ENCODE measurements around the gene FAR2. TPM values are rescaled to one million over a fixed set of nuclear protein-coding genes. Genes with fewer than 3 reads are reported as not detected.

The FAR2 gene
- total and polyA plus RNA-seq, 4 donors = 0.81 to 7.6 (median 3.1) TPM

GRCh38 chr12:29230800-29231560, 81.9 kb downstream of the FAR2 start (continued):
- TF ChIP-seq REST (IDR thresholded peaks at IDR 0.05) = no peak
- TF ChIP-seq FOXA2 (IDR thresholded peaks at IDR 0.05) = no peak
- no peak for TF ChIP-seq NR2F2 (IDR thresholded peaks at IDR 0.05)

- Histone ChIP-seq H3K27ac (ENCODE audit: low read depth in 1 of 2, low read length in 2 of 2) (no peak overlapping the region), H3K4me1 (ENCODE audit: control insufficient read depth in 4 of 4, insufficient read depth in 4 of 4, low read length in 3 of 4) (no peaks in the 10 kb centered on the region), H3K36me3 (ENCODE audit: control insufficient read depth in 4 of 4, insufficient read depth in 3 of 4, low read depth in 1 of 4, low read length in 3 of 4) (no peaks in the 10 kb centered on the region), H3K4me3 (ENCODE audit: low read depth in 1 of 3, low read length in 3 of 3) (no peak overlapping the region), H3K9me3 (ENCODE audit: control insufficient read depth in 4 of 4, low read length in 3 of 4) (no peaks in the 10 kb centered on the region), H3K27me3 (ENCODE audit: control insufficient read depth in 4 of 4, insufficient read depth in 4 of 4, low read length in 3 of 4) (peaks cover 0 to 5% (median 0%) of the 10 kb centered on the region in 4 donors), H3K9ac (ENCODE audit: low read depth in 1 of 2, low read length in 2 of 2) (no peak overlapping the region)
- DNase-seq (ENCODE audit: low spot score) = no peak
- no peak for TF ChIP-seq REST (IDR thresholded peaks at IDR 0.05)
- TF ChIP-seq GABPA (IDR thresholded peaks at IDR 0.05 in 1 of 2, conservative IDR thresholded peaks at IDR 0.05 in 1 of 2) = no peak
- no peak for TF ChIP-seq HNF4A (conservative IDR thresholded peaks at IDR 0.05)
- no peak for TF ChIP-seq ZBTB33 (IDR thresholded peaks at IDR 0.05)
- no peak for TF ChIP-seq ATF3 (IDR thresholded peaks at IDR 0.05)
- no peak for TF ChIP-seq JUND (IDR thresholded peaks at IDR 0.05)
- TF ChIP-seq HNF4G (IDR thresholded peaks at IDR 0.05) = no peak
- TF ChIP-seq MAX (IDR thresholded peaks at IDR 0.05) = no peak
- no peak for TF ChIP-seq RXRA (IDR thresholded peaks at IDR 0.05)
- TF ChIP-seq FOXA2 (IDR thresholded peaks at IDR 0.05) = no peak
- TF ChIP-seq SP1 (IDR thresholded peaks at IDR 0.05) = no peak
- TF ChIP-seq YY1 (IDR thresholded peaks at IDR 0.05) = no peak
- TF ChIP-seq FOXA1 (IDR thresholded peaks at IDR 0.05) = no peak
- no peak for TF ChIP-seq NR2F2 (IDR thresholded peaks at IDR 0.05)
- no peak for TF ChIP-seq CTCF (IDR thresholded peaks at IDR 0.05; ENCODE audit: low read depth, low read length, missing input control)
- no peak for TF ChIP-seq TAF1 (conservative IDR thresholded peaks at IDR 0.05)
- WGBS = 86% methylated on average over 3 of the region's 3 CpGs
Measured at GRCh38 chr12:29232086-29232485, 83.0 kb downstream of the FAR2 start.
